ENCODE results near the gene SEC31A.
"Not testable (repeated sequence)": the region's sequence is repeated elsewhere in the genome, so short reads cannot be mapped to it uniquely, and the experiment has no call there.

Gene SEC31A

DNA sequence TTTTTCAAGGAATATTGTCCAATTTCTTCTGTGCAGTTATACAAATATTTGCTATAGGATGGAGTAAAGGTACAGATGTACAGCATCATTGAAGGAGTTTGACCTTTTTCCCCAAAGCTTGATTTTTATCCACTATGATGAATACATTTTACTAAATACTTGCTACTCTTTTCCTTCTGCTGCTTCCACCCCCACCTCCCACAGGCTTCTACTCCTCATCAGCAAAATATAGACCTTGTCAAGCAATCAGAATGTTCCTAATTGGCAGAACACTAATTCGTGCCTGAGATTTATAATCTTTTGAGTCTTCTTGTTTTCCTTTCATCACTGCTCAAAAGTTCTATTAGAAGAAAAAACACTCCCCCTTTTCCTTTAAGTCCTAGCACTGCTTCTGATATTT is 5.8 kb upstream of the SEC31A start:
- no peak for DNase-seq

- no peak for DNase-seq
These were observed 3.0 kb upstream of the SEC31A start for GRCh38 chr4:82893942-82894341.

GRCh38 chr4:82892467-82892802 is 1.5 kb upstream of the SEC31A start:
- DNase-seq: no peak

DNA sequence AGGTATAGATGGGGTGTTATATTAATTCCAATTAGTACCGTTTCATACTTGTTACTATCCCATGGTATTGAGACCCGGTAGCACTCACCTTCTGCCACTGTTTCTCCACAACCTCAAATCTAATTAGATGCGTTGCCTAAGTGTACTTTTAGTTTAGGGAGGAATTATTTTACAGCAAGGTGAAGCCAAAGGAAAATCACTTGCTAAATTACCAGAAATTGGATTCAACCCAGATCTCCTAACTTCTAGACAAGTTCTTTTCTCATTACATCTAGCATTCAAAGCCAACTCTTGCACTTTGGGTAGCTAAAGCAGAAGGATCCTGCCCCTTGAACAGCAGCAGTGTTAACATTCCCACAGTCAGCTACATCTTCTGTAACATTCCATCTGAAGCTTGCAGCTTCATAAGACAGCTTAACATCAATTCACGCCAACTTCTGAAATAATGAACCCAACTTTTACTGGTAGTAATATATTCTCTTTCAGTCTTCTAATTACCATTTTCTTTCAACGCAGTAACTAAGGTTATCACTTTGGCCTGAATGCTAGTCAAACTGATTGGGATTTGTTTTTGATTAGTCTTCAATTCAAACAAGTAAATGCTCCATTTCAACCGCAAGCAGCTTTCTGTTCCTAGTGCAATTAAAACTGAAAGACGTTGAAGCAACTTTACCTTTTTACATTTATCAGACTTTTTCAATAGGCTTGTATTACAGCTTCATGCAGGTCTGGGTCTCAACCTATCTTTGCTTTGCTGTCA is 934 bp upstream of the SEC31A start:
- no peak for DNase-seq

DNA sequence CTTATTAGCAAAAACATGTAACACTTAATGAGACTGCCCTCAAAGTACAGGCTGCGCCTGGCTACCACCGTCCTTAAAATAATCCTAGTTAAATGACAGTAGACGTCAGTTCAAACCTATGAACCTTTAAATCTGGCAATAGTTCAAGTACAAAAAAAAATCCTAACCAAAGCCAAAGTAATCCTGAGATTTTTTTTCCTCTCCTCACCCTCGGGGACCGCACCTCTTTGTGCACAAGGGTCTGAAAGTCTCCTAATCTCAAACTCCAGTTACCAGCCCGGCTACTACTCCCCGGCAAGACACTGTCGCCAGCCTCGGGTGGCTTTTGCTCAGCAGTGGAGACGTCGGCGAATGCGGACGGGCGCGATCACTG is 439 bp downstream of the SEC31A start:
- DNase-seq: no peak

DNA sequence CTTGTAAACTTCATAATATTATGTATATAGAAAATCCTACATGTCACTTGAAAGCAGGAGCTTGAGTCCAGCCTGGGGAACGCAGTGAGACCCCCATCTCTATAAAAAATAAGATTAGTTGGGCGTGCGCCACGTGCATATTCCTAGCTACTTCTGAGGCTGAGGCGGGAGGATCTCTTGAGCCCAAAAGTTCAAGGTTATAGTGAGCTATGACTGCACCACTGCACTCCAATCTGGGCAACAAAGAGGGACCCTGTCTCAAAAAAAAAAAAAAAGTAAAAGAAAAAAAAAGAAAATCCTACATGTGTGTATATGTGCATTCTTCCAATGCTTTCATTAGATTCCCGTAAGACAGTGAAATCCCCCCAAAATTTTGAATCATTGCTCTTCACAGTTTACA is 1.7 kb downstream of the SEC31A start:
- no peak for DNase-seq

GRCh38 chr4:82886147-82886942 is 4.6 kb downstream of the SEC31A start:
- no peak for DNase-seq

- DNase-seq: no peak
These were observed 5.5 kb downstream of the SEC31A start for GRCh38 chr4:82885410-82885809.

GRCh38 chr4:82868572-82868971 is 22.4 kb downstream of the SEC31A start:
- no peak for DNase-seq

GRCh38 chr4:82866706-82867385 is 24.1 kb downstream of the SEC31A start:
- DNase-seq: no peak

DNA sequence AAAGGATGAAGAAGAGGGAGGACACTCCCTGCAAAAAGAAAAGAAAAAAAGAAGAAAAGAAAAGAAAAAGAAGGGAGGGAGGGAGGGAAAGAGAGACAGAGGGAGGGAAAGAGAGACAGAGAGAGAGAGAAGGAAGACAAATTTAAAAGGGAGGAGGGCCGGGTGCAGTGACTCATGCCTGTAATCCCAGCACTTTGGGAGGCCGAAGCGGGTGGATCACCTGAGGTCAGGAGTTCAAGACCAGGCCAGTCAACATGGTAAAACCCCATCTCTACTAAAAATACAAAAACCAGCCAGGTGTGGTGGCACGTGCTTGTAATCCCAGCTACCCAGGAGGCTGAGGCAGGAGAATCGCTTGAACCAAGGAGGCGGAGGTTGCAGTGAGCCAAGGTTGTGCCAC is 24.9 kb downstream of the SEC31A start:
- DNase-seq: not testable (repeated sequence)

GRCh38 chr4:82865592-82865991 is 25.4 kb downstream of the SEC31A start:
- DNase-seq: no peak

DNA sequence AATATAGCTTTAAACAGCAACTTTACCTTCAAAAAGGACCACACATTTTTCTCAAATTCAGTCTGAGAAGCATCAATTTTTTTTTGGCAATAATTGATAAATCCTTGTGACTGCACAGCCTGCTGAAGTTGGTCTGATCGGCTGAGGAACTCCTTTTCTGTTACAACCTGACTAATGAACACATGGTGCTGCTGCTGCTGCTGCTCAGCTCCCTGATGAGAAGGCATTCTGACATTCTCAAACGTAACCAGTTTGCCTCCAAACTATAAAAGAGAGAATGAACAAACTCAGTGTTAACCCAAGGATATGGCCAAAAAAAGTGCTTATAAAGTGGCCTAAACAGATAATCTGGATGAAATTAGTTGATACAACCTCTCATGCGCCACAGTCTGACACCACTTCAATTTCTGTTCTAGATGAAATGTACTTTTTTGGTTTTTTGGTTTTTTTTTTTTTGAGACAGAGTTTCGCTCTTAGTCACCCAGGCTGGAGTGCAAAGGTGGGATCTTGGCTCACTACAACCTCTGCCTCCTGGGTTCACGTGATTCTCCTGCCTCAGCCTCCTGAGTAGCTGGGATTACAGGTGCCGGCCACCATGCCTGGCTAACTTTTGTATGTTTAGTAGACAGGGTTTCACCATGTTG is 26.5 kb downstream of the SEC31A start:
- no peak for DNase-seq

GRCh38 chr4:82861529-82861928 is 29.4 kb downstream of the SEC31A start:
- DNase-seq: no peak

GRCh38 chr4:82860487-82860886 is 30.5 kb downstream of the SEC31A start:
- DNase-seq: not testable (repeated sequence)

- no peak for DNase-seq
These were observed 38.1 kb downstream of the SEC31A start for GRCh38 chr4:82852751-82853285.

DNA sequence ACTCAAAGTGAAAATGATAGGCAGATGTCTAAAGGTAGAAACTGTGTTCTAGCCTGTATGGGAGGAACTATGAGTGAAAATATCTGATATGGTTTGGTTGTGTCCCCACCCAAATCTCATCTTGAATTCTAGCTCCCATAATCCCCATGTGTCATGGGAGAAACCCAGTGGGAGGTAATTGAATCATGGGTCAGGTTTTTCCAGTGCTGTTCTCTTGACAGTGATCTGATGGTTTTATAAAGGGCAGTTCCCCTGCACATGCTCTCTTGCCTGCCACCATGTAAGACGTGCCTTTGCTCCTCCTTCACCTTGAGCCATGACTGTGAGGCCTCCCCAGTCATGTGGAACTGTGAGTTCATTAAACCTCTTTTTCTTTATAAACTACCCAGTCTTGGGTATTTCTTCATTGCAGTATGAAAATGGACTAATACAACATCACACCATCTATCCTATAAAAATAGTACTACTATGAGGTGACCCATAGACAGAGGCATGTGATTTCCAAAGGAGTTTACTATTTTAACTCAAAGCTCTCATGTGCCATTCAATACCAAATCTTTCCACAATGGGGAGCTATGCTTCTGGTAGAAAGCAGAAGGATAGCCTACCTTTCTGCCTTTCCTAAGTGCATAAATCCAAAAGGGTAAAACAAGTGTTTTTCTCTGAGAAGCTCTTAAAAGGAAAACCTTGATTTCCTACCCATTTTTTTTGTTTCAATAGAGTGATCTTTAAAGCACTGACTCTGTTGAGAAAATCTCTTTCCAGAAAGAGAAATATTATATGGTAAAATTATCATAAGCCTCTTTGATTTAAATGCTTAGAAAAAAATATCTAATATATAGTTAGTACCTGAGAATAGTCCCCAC is 38.8 kb downstream of the SEC31A start:
- no peak for DNase-seq

- no peak for DNase-seq
These were observed 39.6 kb downstream of the SEC31A start for GRCh38 chr4:82851318-82851717.

GRCh38 chr4:82850684-82851083 is 40.3 kb downstream of the SEC31A start:
- no peak for DNase-seq

GRCh38 chr4:82848706-82849105 is 42.2 kb downstream of the SEC31A start:
- DNase-seq: no peak

DNA sequence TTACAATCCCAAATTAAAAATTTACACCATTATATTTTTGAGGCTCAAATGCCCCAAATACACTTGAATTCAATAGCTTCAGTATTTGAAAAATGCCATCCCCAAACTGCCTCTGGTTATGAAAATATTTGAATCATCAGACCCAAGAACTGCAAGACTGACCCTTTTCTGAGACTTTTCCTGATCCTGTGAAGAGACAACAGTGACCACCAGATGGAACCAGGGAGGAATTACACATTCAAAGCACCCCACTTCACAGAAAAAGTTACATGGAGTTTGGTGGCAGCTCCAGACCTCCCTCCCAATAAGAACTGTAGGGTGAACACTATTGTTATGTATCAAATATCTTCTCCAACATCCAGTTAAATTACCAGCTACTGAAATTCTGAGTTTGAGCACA is 48.4 kb downstream of the SEC31A start:
- DNase-seq: no peak

GRCh38 chr4:82839624-82840023 is 51.3 kb downstream of the SEC31A start:
- DNase-seq: no peak
